Caco-2 (cell line): Measurements from ENCODE around the gene KRTAP5-4. TPM values are rescaled to one million over a fixed set of nuclear protein-coding genes. Genes with fewer than 3 reads are reported as not detected.

ENCODE experiments used
- BruUV-seq: library from RNA; stranded (reverse); fragments of 400-500 nt; replicated peaks from 2 replicates; lab custom pipeline; 2021; lab: Mats Ljungman, UMichigan
- CTCF ChIA-PET: fragments of 300-600 bp; sonication (Branson Sonifier 250); formaldehyde crosslinking; loops from one replicate; lab custom pipeline; 2022; ENCODE audit warnings: antibody characterized with exemption; lab: Charles Lee
- POLR2A ChIA-PET: fragments of 300-600 bp; sonication (Branson Sonifier 250); formaldehyde crosslinking; loops from one replicate; lab custom pipeline; 2022; ENCODE audit warnings: antibody characterized with exemption; lab: Charles Lee
- DNase-seq, 2 experiments: peaks; one replicate each; pipeline versions ENCODE4 v3.0.0 to v3.0.0-alpha.2; 2020 to 2022
- H3K27me3 ChIP-seq: replicated peaks from 2 replicates; pipeline ENCODE4 v1.6.0; 2011; ENCODE audit warnings: low read length; ENCODE audit not compliant: control insufficient read depth, insufficient read depth
- H3K36me3 ChIP-seq: 2 replicates; pipeline ENCODE4 v1.5.1; 2011; ENCODE audit warnings: low read length; ENCODE audit not compliant: control insufficient read depth, insufficient read depth
- H3K4me1 ChIP-seq: fragments of 250-450 bp; sonication (Bioruptor Pico); 2 replicates; pipeline ENCODE4 v1.5.1; 2020; ENCODE audit warnings: mild to moderate bottlenecking
- H3K4me3 ChIP-seq: 2 replicates; pipeline ENCODE4 v1.5.1; 2011; ENCODE audit warnings: low read depth, mild to moderate bottlenecking, control low read depth, low read length
- H3K9me3 ChIP-seq: fragments of 250-450 bp; sonication (Bioruptor Pico); 2 replicates; pipeline ENCODE4 v1.5.1; 2020; ENCODE audit warnings: mild to moderate bottlenecking, moderate library complexity
- H3K27ac Mint-ChIP-seq: one replicate; pipeline ENCODE4 v1.8.0; 2022; ENCODE audit warnings: mixed read lengths; ENCODE audit not compliant: unreplicated experiment
- H3K27me3 Mint-ChIP-seq: one replicate; pipeline ENCODE4 v1.8.0; 2022; ENCODE audit warnings: mixed read lengths; ENCODE audit not compliant: insufficient read depth, unreplicated experiment
- H3K36me3 Mint-ChIP-seq: one replicate; pipeline ENCODE4 v1.8.0; 2022; ENCODE audit warnings: mild to moderate bottlenecking, mixed read lengths; ENCODE audit not compliant: insufficient read depth, unreplicated experiment
- H3K4me1 Mint-ChIP-seq: one replicate; pipeline ENCODE4 v1.8.0; 2022; ENCODE audit warnings: low read depth, mixed read lengths; ENCODE audit not compliant: unreplicated experiment
- H3K4me3 Mint-ChIP-seq: one replicate; pipeline ENCODE4 v1.8.0; 2022; ENCODE audit warnings: mild to moderate bottlenecking, moderate library complexity, mixed read lengths; ENCODE audit not compliant: unreplicated experiment
- H3K9me3 Mint-ChIP-seq: one replicate; pipeline ENCODE4 v1.8.0; 2022; ENCODE audit warnings: mixed read lengths; ENCODE audit not compliant: unreplicated experiment
- CTCF ChIP-seq, 2 experiments: fragments of 200-600 bp in 1 of 2; IDR thresholded peaks; 1 replicate in 1 of 2; 2 replicates in 1 of 2; pipeline versions ENCODE4 v1.5.1 to v1.8.0; 2011 to 2022; ENCODE audit warnings: antibody characterized with exemption in 1 of 2, control low read depth in 1 of 2, inconsistent platforms in 1 of 2, low read depth in 1 of 2, low read length in 1 of 2, mild to moderate bottlenecking in 1 of 2, moderate library complexity in 1 of 2; ENCODE audit not compliant: insufficient read depth in 1 of 2, severe bottlenecking in 1 of 2, unreplicated experiment in 1 of 2
- intact Hi-C: fragments of 100-400 bp; cut with micrococcal nuclease; formaldehyde crosslinking; loops from one replicate; pipeline ENCODE4 v1.10.0; 2022; ENCODE audit not compliant: unreplicated experiment
- total RNA-seq: library from RNA; stranded (reverse); gene quantifications from 2 replicates; pipeline ENCODE4 v1.2.3, GENCODE V29; 2022

Gene KRTAP5-4
- total RNA-seq, 1 experiment from 2014 or later: not detected

DNA sequence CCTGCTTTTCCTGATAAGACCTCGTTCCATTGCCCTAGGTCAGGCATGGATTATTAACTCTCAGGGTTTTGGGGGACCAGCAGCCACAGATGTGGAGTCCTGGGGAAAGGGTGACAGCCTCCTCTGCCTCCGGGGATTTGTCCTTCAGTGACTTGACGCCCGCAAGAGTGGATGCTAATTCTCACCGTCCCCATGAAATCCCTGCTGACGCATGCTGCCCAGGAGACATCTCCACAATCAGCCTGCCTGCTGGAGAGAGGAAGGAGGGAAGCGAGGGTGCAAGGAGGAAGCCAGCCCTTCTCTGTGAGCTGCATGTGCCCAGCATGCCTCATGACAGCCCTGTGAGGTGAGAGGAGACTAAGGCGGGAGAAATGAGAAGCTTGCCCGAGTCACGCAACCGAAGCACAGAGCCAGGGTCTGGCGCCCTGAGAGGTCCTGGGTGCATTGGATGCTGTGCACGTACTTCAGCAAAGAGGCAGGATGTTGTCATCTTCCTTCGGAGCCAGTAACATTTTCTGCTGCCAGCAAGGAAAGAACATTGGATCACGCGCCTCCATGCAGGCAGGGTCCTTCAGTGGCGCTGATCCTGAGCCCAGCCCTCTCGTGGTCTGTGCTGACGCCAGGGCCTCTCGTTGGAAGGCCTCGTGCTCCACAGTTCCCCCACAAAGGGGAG lies 47.7 kb upstream of the KRTAP5-4 start:
- H3K36me3 ChIP-seq: no peaks in the 10 kb centered on the region
- Mint-ChIP-seq H3K27ac (no peak overlapping the region), H3K9me3 (no peaks in the 10 kb centered on the region), H3K27me3 (no peaks in the 10 kb centered on the region), H3K4me1 (peaks cover 30% of the 10 kb centered on the region), H3K4me3 (no peak overlapping the region), H3K36me3 (no peaks in the 10 kb centered on the region)
- H3K27me3 ChIP-seq: no peaks in the 10 kb centered on the region
- BruUV-seq: no TSS peak
- ChIA-PET POLR2A (no interaction called here), CTCF (no interaction called here)
- H3K4me1 ChIP-seq: peaks cover 22% of the 10 kb centered on the region
- H3K9me3 ChIP-seq: no peaks in the 10 kb centered on the region
- no peak overlapping the region for H3K4me3 ChIP-seq
- TF ChIP-seq CTCF (IDR thresholded peaks at IDR 0.05; ENCODE audit: insufficient read depth in 1 of 2, low read depth in 1 of 2, low read length in 1 of 2, severe bottlenecking in 1 of 2, unreplicated experiment in 1 of 2): no peak
- intact Hi-C loops: no loop called here
- DNase-seq: peak in 1 of 2 experiments; percentile 12

GRCh38 chr11:1668911-1669473 lies 47.1 kb upstream of the KRTAP5-4 start:
- Mint-ChIP-seq H3K9me3 (no peaks in the 10 kb centered on the region), H3K4me1 (peaks cover 23% of the 10 kb centered on the region), H3K27me3 (no peaks in the 10 kb centered on the region), H3K36me3 (no peaks in the 10 kb centered on the region), H3K4me3 (no peak overlapping the region), H3K27ac (no peak overlapping the region)
- Histone ChIP-seq H3K27me3 (no peaks in the 10 kb centered on the region), H3K4me1 (peaks cover 15% of the 10 kb centered on the region), H3K9me3 (no peaks in the 10 kb centered on the region), H3K36me3 (no peaks in the 10 kb centered on the region), H3K4me3 (no peak overlapping the region)
- BruUV-seq: no TSS peak
- CTCF ChIA-PET: no interaction called here
- intact Hi-C loops: no loop called here
- TF ChIP-seq CTCF (IDR thresholded peaks at IDR 0.05; ENCODE audit: insufficient read depth in 1 of 2, low read depth in 1 of 2, low read length in 1 of 2, severe bottlenecking in 1 of 2, unreplicated experiment in 1 of 2): no peak
- DNase-seq: peak in 1 of 2 experiments; percentile 19
- POLR2A ChIA-PET: no interaction called here

GRCh38 chr11:1667906-1668305 lies 46.0 kb upstream of the KRTAP5-4 start:
- ChIA-PET POLR2A (no interaction called here), CTCF (no interaction called here)
- no peak overlapping the region for H3K4me3 Mint-ChIP-seq
- DNase-seq: peak in 1 of 2 experiments; percentile 19
- TF ChIP-seq CTCF (IDR thresholded peaks at IDR 0.05; ENCODE audit: insufficient read depth in 1 of 2, low read depth in 1 of 2, low read length in 1 of 2, severe bottlenecking in 1 of 2, unreplicated experiment in 1 of 2): no peak
- BruUV-seq: no TSS peak
- H3K36me3 Mint-ChIP-seq: no peaks in the 10 kb centered on the region
- no peaks in the 10 kb centered on the region for H3K9me3 Mint-ChIP-seq
- H3K4me1 Mint-ChIP-seq: peaks cover 13% of the 10 kb centered on the region
- Histone ChIP-seq H3K36me3 (no peaks in the 10 kb centered on the region), H3K9me3 (no peaks in the 10 kb centered on the region), H3K4me3 (no peak overlapping the region), H3K4me1 (peaks cover 6% of the 10 kb centered on the region), H3K27me3 (no peaks in the 10 kb centered on the region)
- no peaks in the 10 kb centered on the region for H3K27me3 Mint-ChIP-seq
- intact Hi-C loops: no loop called here
- H3K27ac Mint-ChIP-seq: no peak overlapping the region
